ENCODE results near the gene HECTD4. TPM values are rescaled to one million over a fixed set of nuclear protein-coding genes. Genes with fewer than 3 reads are reported as not detected.
"Not testable (repeated sequence)": the region's sequence is repeated elsewhere in the genome, so short reads cannot be mapped to it uniquely, and the experiment has no call there.

HECTD4 gene
- total RNA-seq, 1 donor from 2014 or later: 12.9 TPM

- H3K36me3 ChIP-seq (ENCODE audit: control insufficient read depth, insufficient read depth, low read length): peaks cover 6% of the 10 kb centered on the region
- no peak overlapping the region for H3K4me3 ChIP-seq (ENCODE audit: low read depth, low read length)
- DNase-seq (ENCODE audit: low read depth) (no peak), FAIRE-seq (no peak)
- H3K27me3 ChIP-seq (ENCODE audit: control insufficient read depth, insufficient read depth, low read length): no peaks in the 10 kb centered on the region
- no peak for TF ChIP-seq CTCF (IDR thresholded peaks at IDR 0.05; ENCODE audit: insufficient read depth, low read length, severe bottlenecking)
Observed at GRCh38 chr12:112266473-112266872, 115.8 kb downstream of the HECTD4 start.

GRCh38 chr12:112261559-112261958 lies 120.7 kb downstream of the HECTD4 start:
- no peak for DNase-seq (ENCODE audit: low read depth)
- no peak for FAIRE-seq

GRCh38 chr12:112258926-112259325 lies 123.3 kb downstream of the HECTD4 start:
- Histone ChIP-seq H3K27me3 (ENCODE audit: control insufficient read depth, insufficient read depth, low read length) (no peaks in the 10 kb centered on the region), H3K4me3 (ENCODE audit: low read depth, low read length) (no peak overlapping the region), H3K36me3 (ENCODE audit: control insufficient read depth, insufficient read depth, low read length) (peaks cover 3% of the 10 kb centered on the region)
- no peak for DNase-seq (ENCODE audit: low read depth)
- no peak for TF ChIP-seq CTCF (IDR thresholded peaks at IDR 0.05; ENCODE audit: insufficient read depth, low read length, severe bottlenecking)
- no peak for FAIRE-seq

More at GRCh38 chr12:112261559-112261958, 120.7 kb downstream of the HECTD4 start:
- Histone ChIP-seq H3K27me3 (ENCODE audit: control insufficient read depth, insufficient read depth, low read length) (no peaks in the 10 kb centered on the region), H3K36me3 (ENCODE audit: control insufficient read depth, insufficient read depth, low read length) (peaks cover 2% of the 10 kb centered on the region), H3K4me3 (ENCODE audit: low read depth, low read length) (no peak overlapping the region)
- TF ChIP-seq CTCF (IDR thresholded peaks at IDR 0.05; ENCODE audit: insufficient read depth, low read length, severe bottlenecking): peak; percentile 12

- Histone ChIP-seq H3K4me3 (ENCODE audit: low read depth, low read length) (no peak overlapping the region), H3K36me3 (ENCODE audit: control insufficient read depth, insufficient read depth, low read length) (peaks cover 3% of the 10 kb centered on the region), H3K27me3 (ENCODE audit: control insufficient read depth, insufficient read depth, low read length) (no peaks in the 10 kb centered on the region)
- DNase-seq (ENCODE audit: low read depth) (no peak), FAIRE-seq (no peak)
- TF ChIP-seq CTCF (IDR thresholded peaks at IDR 0.05; ENCODE audit: insufficient read depth, low read length, severe bottlenecking): no peak
Observed at GRCh38 chr12:112256780-112257179, 125.5 kb downstream of the HECTD4 start.

- peaks cover 4% of the 10 kb centered on the region for H3K36me3 ChIP-seq (ENCODE audit: control insufficient read depth, insufficient read depth, low read length)
Observed at GRCh38 chr12:112252184-112252583, 130.0 kb downstream of the HECTD4 start.

GRCh38 chr12:112244902-112245301 lies 137.3 kb downstream of the HECTD4 start:
- H3K36me3 ChIP-seq (ENCODE audit: control insufficient read depth, insufficient read depth, low read length); H3K4me3 ChIP-seq (ENCODE audit: low read depth, low read length); FAIRE-seq; H3K27me3 ChIP-seq (ENCODE audit: control insufficient read depth, insufficient read depth, low read length); DNase-seq (ENCODE audit: low read depth): not testable (repeated sequence)

More at GRCh38 chr12:112252184-112252583, 130.0 kb downstream of the HECTD4 start:
- DNase-seq (ENCODE audit: low read depth): peak; percentile 73
- FAIRE-seq: no peak
- Histone ChIP-seq H3K27me3 (ENCODE audit: control insufficient read depth, insufficient read depth, low read length) (no peaks in the 10 kb centered on the region), H3K4me3 (ENCODE audit: low read depth, low read length) (no peak overlapping the region)
- TF ChIP-seq CTCF (IDR thresholded peaks at IDR 0.05; ENCODE audit: insufficient read depth, low read length, severe bottlenecking): no peak
